Measurements from ENCODE around the gene DLL4. TPM values are rescaled to one million over a fixed set of nuclear protein-coding genes. Genes with fewer than 3 reads are reported as not detected.

Gene DLL4
- polyA plus RNA-seq, 1 donor from 2014 or later: 2.2 TPM

- H2AFZ ChIP-seq (ENCODE audit: low read depth, low read length): no peak overlapping the region
- TF ChIP-seq CTCF (IDR thresholded peaks at IDR 0.05; ENCODE audit: poor library complexity, severe bottlenecking): no peak
- H3K9me3 ChIP-seq (ENCODE audit: low read length): no peaks in the 10 kb centered on the region
- no peak overlapping the region for H3K4me2 ChIP-seq (ENCODE audit: low read length)
- no peak overlapping the region for H3K4me3 ChIP-seq (ENCODE audit: low read length)
- no peaks in the 10 kb centered on the region for H3K79me2 ChIP-seq (replicated peaks; ENCODE audit: insufficient read depth, low read length)
- no peaks in the 10 kb centered on the region for H3F3A ChIP-seq (ENCODE audit: insufficient read depth, low read length, poor library complexity, severe bottlenecking)
- H3K36me3 ChIP-seq (ENCODE audit: insufficient read depth, low read length): no peaks in the 10 kb centered on the region
- no peaks in the 10 kb centered on the region for H3K9me2 ChIP-seq (ENCODE audit: insufficient read depth, low read length)
- H3K9ac ChIP-seq (ENCODE audit: low read length): no peak overlapping the region
- no peaks in the 10 kb centered on the region for H4K20me1 ChIP-seq (ENCODE audit: insufficient read depth)
- H3K27ac ChIP-seq (ENCODE audit: low read length): no peak overlapping the region
- H3K27me3 ChIP-seq (ENCODE audit: insufficient read depth, low read depth, low read length): no peaks in the 10 kb centered on the region
These were observed 47.8 kb upstream of the DLL4 start for GRCh38 chr15:40881351-40881750.

- no peak overlapping the region for H3K4me2 ChIP-seq (ENCODE audit: low read length)
- H3F3A ChIP-seq (ENCODE audit: insufficient read depth, low read length, poor library complexity, severe bottlenecking): no peaks in the 10 kb centered on the region
- H3K4me3 ChIP-seq (ENCODE audit: low read length): no peak overlapping the region
- H3K9ac ChIP-seq (ENCODE audit: low read length): no peak overlapping the region
- H4K20me1 ChIP-seq (ENCODE audit: insufficient read depth): no peaks in the 10 kb centered on the region
- H3K9me2 ChIP-seq (ENCODE audit: insufficient read depth, low read length): no peaks in the 10 kb centered on the region
- H3K9me3 ChIP-seq (ENCODE audit: low read length): no peaks in the 10 kb centered on the region
- no peaks in the 10 kb centered on the region for H3K27me3 ChIP-seq (ENCODE audit: insufficient read depth, low read depth, low read length)
- no peaks in the 10 kb centered on the region for H3K79me2 ChIP-seq (replicated peaks; ENCODE audit: insufficient read depth, low read length)
- H3K36me3 ChIP-seq (ENCODE audit: insufficient read depth, low read length): no peaks in the 10 kb centered on the region
- no peak overlapping the region for H2AFZ ChIP-seq (ENCODE audit: low read depth, low read length)
- H3K27ac ChIP-seq (ENCODE audit: low read length): no peak overlapping the region
- TF ChIP-seq MXI1 (conservative IDR thresholded peaks at IDR 0.05; ENCODE audit: poor library complexity, severe bottlenecking) (no peak), EP300 (conservative IDR thresholded peaks at IDR 0.05; ENCODE audit: poor library complexity, severe bottlenecking) (no peak), CTCF (IDR thresholded peaks at IDR 0.05; ENCODE audit: poor library complexity, severe bottlenecking) (no peak), TAF1 (IDR thresholded peaks at IDR 0.05; ENCODE audit: low read depth) (no peak)
These were observed 42.6 kb upstream of the DLL4 start for GRCh38 chr15:40886586-40886985.

GRCh38 chr15:40889112-40889511 lies 40.0 kb upstream of the DLL4 start:
- H3K9me3 ChIP-seq (ENCODE audit: low read length): no peaks in the 10 kb centered on the region
- no peak overlapping the region for H3K4me2 ChIP-seq (ENCODE audit: low read length)
- H3K27ac ChIP-seq (ENCODE audit: low read length): no peak overlapping the region
- H3K36me3 ChIP-seq (ENCODE audit: insufficient read depth, low read length): no peaks in the 10 kb centered on the region
- H3K79me2 ChIP-seq (replicated peaks; ENCODE audit: insufficient read depth, low read length): no peaks in the 10 kb centered on the region
- no peak overlapping the region for H3K4me3 ChIP-seq (ENCODE audit: low read length)
- no peak for TF ChIP-seq REST (IDR thresholded peaks at IDR 0.05; ENCODE audit: borderline replicate concordance)
- TF ChIP-seq SMC3 (conservative IDR thresholded peaks at IDR 0.05; ENCODE audit: poor library complexity): no peak
- TF ChIP-seq EZH2 (IDR thresholded peaks at IDR 0.05; ENCODE audit: borderline replicate concordance, insufficient read depth, low read length, poor library complexity, severe bottlenecking): no peak
- TF ChIP-seq EP300 (conservative IDR thresholded peaks at IDR 0.05; ENCODE audit: poor library complexity, severe bottlenecking): no peak
- TF ChIP-seq CTCF (IDR thresholded peaks at IDR 0.05; ENCODE audit: poor library complexity, severe bottlenecking): no peak
- H3F3A ChIP-seq (ENCODE audit: insufficient read depth, low read length, poor library complexity, severe bottlenecking): no peaks in the 10 kb centered on the region
- H3K9ac ChIP-seq (ENCODE audit: low read length): no peak overlapping the region
- no peak overlapping the region for H2AFZ ChIP-seq (ENCODE audit: low read depth, low read length)
- H4K20me1 ChIP-seq (ENCODE audit: insufficient read depth): no peaks in the 10 kb centered on the region
- no peaks in the 10 kb centered on the region for H3K9me2 ChIP-seq (ENCODE audit: insufficient read depth, low read length)
- H3K27me3 ChIP-seq (ENCODE audit: insufficient read depth, low read depth, low read length): no peaks in the 10 kb centered on the region

Measured in neural cell (in vitro differentiated cells).